Suprapubic skin (tissue), 4 donors: ENCODE results near the gene SLC2A1.

ENCODE experiments used
- POLR2A ChIP-seq, 2 donors: fragments of 450-650 bp; IDR thresholded peaks; one replicate each; pipeline ENCODE4 v1.6.1; 2017; ENCODE audit warnings: antibody characterized with exemption in 2 of 2, mild to moderate bottlenecking in 2 of 2, moderate library complexity in 2 of 2
- POLR2AphosphoS5 ChIP-seq, 3 donors: sonication (generic); formaldehyde crosslinking; IDR thresholded peaks; one replicate each; pipeline ENCODE4 v1.6.1; 2017; ENCODE audit warnings: antibody characterized with exemption in 3 of 3
- TF ChIP-seq, protein P1 (sequence below), 2 donors: fragments of 200-600 bp in 1 of 2; fragments of 450-650 bp in 1 of 2; sonication (generic) in 1 of 2; IDR thresholded peaks; one replicate each; pipeline ENCODE4 v1.5.1; 2016 to 2019; ENCODE audit warnings: antibody characterized with exemption in 2 of 2, mild to moderate bottlenecking in 1 of 2, moderate library complexity in 1 of 2

- TF ChIP-seq, protein P1, sequence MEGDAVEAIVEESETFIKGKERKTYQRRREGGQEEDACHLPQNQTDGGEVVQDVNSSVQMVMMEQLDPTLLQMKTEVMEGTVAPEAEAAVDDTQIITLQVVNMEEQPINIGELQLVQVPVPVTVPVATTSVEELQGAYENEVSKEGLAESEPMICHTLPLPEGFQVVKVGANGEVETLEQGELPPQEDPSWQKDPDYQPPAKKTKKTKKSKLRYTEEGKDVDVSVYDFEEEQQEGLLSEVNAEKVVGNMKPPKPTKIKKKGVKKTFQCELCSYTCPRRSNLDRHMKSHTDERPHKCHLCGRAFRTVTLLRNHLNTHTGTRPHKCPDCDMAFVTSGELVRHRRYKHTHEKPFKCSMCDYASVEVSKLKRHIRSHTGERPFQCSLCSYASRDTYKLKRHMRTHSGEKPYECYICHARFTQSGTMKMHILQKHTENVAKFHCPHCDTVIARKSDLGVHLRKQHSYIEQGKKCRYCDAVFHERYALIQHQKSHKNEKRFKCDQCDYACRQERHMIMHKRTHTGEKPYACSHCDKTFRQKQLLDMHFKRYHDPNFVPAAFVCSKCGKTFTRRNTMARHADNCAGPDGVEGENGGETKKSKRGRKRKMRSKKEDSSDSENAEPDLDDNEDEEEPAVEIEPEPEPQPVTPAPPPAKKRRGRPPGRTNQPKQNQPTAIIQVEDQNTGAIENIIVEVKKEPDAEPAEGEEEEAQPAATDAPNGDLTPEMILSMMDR (IDR thresholded peaks at IDR 0.05): no peak
- no peak for TF ChIP-seq POLR2A (IDR thresholded peaks at IDR 0.05)
- TF ChIP-seq POLR2AphosphoS5 (IDR thresholded peaks at IDR 0.05): no peak
Observed at GRCh38 chr1:42983253-42983652, 24.6 kb upstream of the SLC2A1 start.
